Right lobe of liver (tissue), 6 donors: Measurements from ENCODE around the gene AGK. TPM values are rescaled to one million over a fixed set of nuclear protein-coding genes. Genes with fewer than 3 reads are reported as not detected.

Source experiments
- ATAC-seq, 4 donors: fragments of 200-7000 bp; cut with Tn5 transposase; one replicate each; pipeline ENCODE4 v1.9.1; 2020; ENCODE audit warnings: mild to moderate bottlenecking in 4 of 4, moderate library complexity in 4 of 4
- DNase-seq, 3 donors: peaks; one replicate each; pipeline ENCODE4 v3.0.0-alpha.2; 2020
- H3K27ac ChIP-seq, 3 donors: fragments of 200-600 bp; one replicate each; pipeline ENCODE4 v1.8.0; 2022
- H3K27me3 ChIP-seq, 2 donors: fragments of 200-600 bp; one replicate each; pipeline ENCODE4 v1.8.0; 2022
- H3K36me3 ChIP-seq, 4 donors: fragments of 200-600 bp; sonication (generic) in 1 of 4; one replicate each; pipeline versions ENCODE4 v1.5.1 to v1.8.0; 2017 to 2022; ENCODE audit warnings: control low read depth in 1 of 4
- H3K4me1 ChIP-seq, 4 donors: fragments of 200-600 bp; sonication (generic) in 1 of 4; one replicate each; pipeline versions ENCODE4 v1.5.1 to v1.8.0; 2017 to 2022; ENCODE audit warnings: control low read depth in 1 of 4
- H3K4me3 ChIP-seq, 3 donors: fragments of 200-600 bp; one replicate each; pipeline ENCODE4 v1.8.0; 2022
- H3K9me3 ChIP-seq, 4 donors: fragments of 200-600 bp; sonication (generic) in 1 of 4; one replicate each; pipeline versions ENCODE4 v1.5.1 to v1.8.0; 2017 to 2022; ENCODE audit warnings: control low read depth in 1 of 4
- POLR2A ChIP-seq: fragments of 450-650 bp; IDR thresholded peaks from one replicate; pipeline ENCODE4 v1.6.1; 2017; ENCODE audit warnings: antibody characterized with exemption, mild to moderate bottlenecking
- WGBS: methylation state at CpG from one replicate; pipeline ENCODE4 v1.1.6; 2018; ENCODE audit warnings: low coverage, low lambda C conversion rate; ENCODE audit not compliant: insufficient coverage; ENCODE audit errors: missing lambda C conversion rate; 5-methylcytosine and 5-hydroxymethylcytosine counted together
- intact Hi-C, 2 donors: fragments of 100-400 bp; cut with DNase I; formaldehyde crosslinking; loops; one replicate each; pipeline versions ENCODE4 v1.11.2 to v1.14.1; 2022
- total RNA-seq, 6 experiments: library from RNA; depleted of rRNA in 2 of 6; stranded (reverse); fragments of >200 nt in 2 of 6; fragmentation: NEBNext Ultra II Directional in 3 of 6; extraction: Animal tissue kit (Norgen Biotek cat#: 25700) in 3 of 6; gene quantifications; one replicate each; pipeline versions ENCODE4 v1.1.0 to v1.2.4, GENCODE V29; 2016 to 2023
- TF ChIP-seq, protein P1 (sequence below), 4 donors: fragments of 200-600 bp in 3 of 4; fragments of 450-650 bp in 1 of 4; IDR thresholded peaks; one replicate each; pipeline versions ENCODE4 v1.5.1 to v1.8.0; 2016 to 2022; ENCODE audit warnings: antibody characterized with exemption in 4 of 4, mild to moderate bottlenecking in 2 of 4
- donor health status: DM: no; HTN: yes; CAD: no.
- donor health status: DM: no; HTN: no; CAD: no.
- donor health status: DM: no; HTN: no; CAD: no.
- donor health status: DM: no; HTN: yes; CAD: no.
- donor health status: DM: no; HTN: yes; CAD: no.

Gene AGK
- total RNA-seq, 6 experiments from 2014 or later: 9.3 to 19.2 (median 12.0) TPM

DNA sequence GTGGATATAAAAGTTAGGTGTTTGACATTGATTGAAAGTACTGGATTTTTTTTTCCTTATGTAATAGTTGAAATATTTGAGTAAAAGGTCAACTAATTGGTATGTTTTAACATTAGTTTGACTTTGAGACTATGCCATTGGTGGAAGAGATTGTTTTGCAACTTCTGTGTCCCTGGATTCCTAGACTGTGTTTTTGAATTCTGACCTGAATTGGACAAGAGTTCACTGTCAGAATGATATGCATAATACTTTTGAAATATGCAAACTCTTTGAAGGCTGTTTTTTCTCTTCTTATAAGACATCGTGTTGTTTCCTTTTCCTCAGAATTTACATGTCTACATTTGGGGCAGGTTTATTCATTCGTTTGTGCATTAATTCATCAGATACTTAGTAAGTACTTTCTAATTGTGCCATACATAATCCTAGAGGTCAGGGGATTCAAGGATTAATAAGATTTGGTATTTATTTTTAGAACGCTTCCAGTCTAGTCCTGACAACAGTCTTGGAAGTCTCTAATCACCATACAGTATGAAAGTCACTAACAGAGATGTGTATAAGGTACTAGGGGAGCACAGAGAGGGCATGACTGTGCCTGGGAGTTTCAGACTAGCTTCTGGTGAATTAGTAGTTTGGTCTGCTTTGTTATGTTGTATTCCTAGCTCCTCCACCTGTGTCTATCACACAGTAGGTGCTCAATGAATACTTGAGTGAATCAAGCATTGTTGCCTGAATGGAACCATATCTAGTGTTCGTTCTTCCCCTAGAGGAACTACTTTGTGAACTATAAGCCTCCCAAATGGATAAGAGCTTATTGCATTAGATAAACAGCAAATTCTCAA lies 49.2 kb downstream of the AGK start:
- intact Hi-C loops: no loop called here
- ATAC-seq (peak; percentile 76 to 93 (median 84)), DNase-seq (no peak)
- Histone ChIP-seq H3K9me3 (no peaks in the 10 kb centered on the region), H3K36me3 (no peaks in the 10 kb centered on the region), H3K27ac (peak overlapping the region in 2 of 3 donors; percentile 5 to 20), H3K4me3 (no peak overlapping the region), H3K27me3 (no peaks in the 10 kb centered on the region), H3K4me1 (peaks cover 0 to 14% (median 1%) of the 10 kb centered on the region in 4 donors)
- 63% methylated on average over 4 of the region's 4 CpGs for WGBS
- TF ChIP-seq, protein P1, sequence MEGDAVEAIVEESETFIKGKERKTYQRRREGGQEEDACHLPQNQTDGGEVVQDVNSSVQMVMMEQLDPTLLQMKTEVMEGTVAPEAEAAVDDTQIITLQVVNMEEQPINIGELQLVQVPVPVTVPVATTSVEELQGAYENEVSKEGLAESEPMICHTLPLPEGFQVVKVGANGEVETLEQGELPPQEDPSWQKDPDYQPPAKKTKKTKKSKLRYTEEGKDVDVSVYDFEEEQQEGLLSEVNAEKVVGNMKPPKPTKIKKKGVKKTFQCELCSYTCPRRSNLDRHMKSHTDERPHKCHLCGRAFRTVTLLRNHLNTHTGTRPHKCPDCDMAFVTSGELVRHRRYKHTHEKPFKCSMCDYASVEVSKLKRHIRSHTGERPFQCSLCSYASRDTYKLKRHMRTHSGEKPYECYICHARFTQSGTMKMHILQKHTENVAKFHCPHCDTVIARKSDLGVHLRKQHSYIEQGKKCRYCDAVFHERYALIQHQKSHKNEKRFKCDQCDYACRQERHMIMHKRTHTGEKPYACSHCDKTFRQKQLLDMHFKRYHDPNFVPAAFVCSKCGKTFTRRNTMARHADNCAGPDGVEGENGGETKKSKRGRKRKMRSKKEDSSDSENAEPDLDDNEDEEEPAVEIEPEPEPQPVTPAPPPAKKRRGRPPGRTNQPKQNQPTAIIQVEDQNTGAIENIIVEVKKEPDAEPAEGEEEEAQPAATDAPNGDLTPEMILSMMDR (IDR thresholded peaks at IDR 0.05): no peak
- TF ChIP-seq POLR2A: no peak

DNA sequence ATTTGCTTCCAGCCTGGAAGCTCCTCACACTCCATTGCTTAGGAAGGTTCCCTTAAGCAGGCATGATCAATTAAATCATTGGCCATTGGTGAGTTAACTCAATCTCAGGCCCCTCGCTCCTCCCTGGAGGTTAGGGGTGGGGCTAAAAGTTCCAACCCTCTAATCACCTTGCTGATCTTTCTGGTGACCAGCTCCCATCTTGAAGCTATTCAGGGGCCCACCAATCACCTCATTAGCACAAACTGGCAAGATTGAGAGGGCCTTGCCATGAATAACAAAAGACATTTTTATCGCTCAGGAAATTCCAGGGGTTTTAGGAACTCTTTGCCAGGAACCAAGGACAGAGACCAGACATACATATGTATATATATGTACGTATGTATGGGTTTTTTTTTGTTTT lies 58.4 kb downstream of the AGK start:
- no peak for ATAC-seq

DNA sequence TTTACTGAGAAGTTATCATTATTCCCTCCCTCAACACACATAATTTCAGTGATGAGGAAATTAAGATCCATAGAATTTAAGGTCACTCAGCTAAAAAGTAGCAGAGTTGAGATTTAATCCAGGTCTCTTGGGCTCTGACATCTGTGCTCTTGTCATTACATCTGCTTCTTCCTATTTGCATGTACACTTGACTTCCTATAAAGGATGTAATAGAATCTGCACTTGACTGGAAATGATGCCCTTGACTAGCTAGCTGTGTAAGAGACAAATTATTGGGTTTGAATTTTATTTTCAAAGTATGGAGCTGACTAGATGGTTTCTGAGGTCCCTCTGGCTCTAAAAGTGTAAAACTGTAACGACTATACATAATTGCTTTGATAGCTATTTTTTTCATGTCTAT lies 59.5 kb downstream of the AGK start:
- intact Hi-C loops: no loop called here
- H3K9me3 ChIP-seq: no peaks in the 10 kb centered on the region
- H3K4me1 ChIP-seq: no peaks in the 10 kb centered on the region
- H3K36me3 ChIP-seq: peaks cover 0 to 9% (median 2%) of the 10 kb centered on the region in 4 donors
- H3K27me3 ChIP-seq: no peaks in the 10 kb centered on the region
- no peak for TF ChIP-seq POLR2A
- TF ChIP-seq, protein P1 (IDR thresholded peaks at IDR 0.05): no peak
- DNase-seq: no peak
- H3K4me3 ChIP-seq: no peak overlapping the region
- H3K27ac ChIP-seq: no peak overlapping the region
- ATAC-seq: no peak
- 87% methylated on average over 1 of the region's 1 CpG for WGBS

More for the DNA sequence above, 58.4 kb downstream of the AGK start:
- WGBS: 88% methylated on average over 2 of the region's 3 CpGs
- no peak for DNase-seq
- Histone ChIP-seq H3K36me3 (peaks cover 0 to 6% (median 2%) of the 10 kb centered on the region in 4 donors), H3K4me3 (no peak overlapping the region), H3K4me1 (no peaks in the 10 kb centered on the region), H3K27ac (no peak overlapping the region), H3K27me3 (no peaks in the 10 kb centered on the region), H3K9me3 (no peaks in the 10 kb centered on the region)
- intact Hi-C loops: no loop called here
- TF ChIP-seq, protein P1 (IDR thresholded peaks at IDR 0.05): no peak
- TF ChIP-seq POLR2A: no peak

DNA sequence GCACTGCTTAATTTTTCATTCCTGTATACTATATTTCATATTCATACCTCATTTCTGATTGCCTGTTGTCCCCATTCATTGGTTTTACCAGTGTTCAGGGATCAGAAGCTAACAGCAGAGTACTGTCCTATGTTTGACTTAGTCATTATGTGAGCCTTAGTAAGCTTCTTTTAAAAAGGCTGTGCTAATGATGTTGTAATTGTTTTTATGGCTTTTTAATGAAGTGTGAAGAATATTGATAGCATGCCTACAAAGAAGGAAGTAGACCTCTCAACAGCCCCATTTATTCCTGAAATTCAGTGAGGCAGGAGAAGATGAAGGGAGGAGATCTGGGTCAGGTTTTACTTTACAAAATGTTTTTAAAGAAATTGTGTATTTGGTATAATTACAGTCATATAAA lies 61.7 kb downstream of the AGK start:
- intact Hi-C loops: no loop called here
- no peak overlapping the region for H3K4me3 ChIP-seq
- ATAC-seq: no peak

More for the DNA sequence above, 61.7 kb downstream of the AGK start:
- H3K4me1 ChIP-seq: no peaks in the 10 kb centered on the region
- H3K27me3 ChIP-seq: no peaks in the 10 kb centered on the region
- H3K9me3 ChIP-seq: no peaks in the 10 kb centered on the region
- no peak for DNase-seq
- H3K27ac ChIP-seq: no peak overlapping the region
- H3K36me3 ChIP-seq: peaks cover 0 to 9% (median 2%) of the 10 kb centered on the region in 4 donors
- TF ChIP-seq, protein P1 (IDR thresholded peaks at IDR 0.05): no peak
- no peak for TF ChIP-seq POLR2A
